KMS-11 (cell line): ENCODE data around the gene CFAP92.

Source experiments
- H2AFZ ChIP-seq: fragments of 200-600 bp; sonication (generic); 2 replicates; pipeline ENCODE4 v1.6.1; 2016; ENCODE audit warnings: antibody characterized with exemption, mixed run types, low read depth
- H3K27ac ChIP-seq: fragments of 200-600 bp; sonication (generic); 2 replicates; pipeline ENCODE4 v1.6.1; 2016; ENCODE audit warnings: mild to moderate bottlenecking, mixed run types
- H3K27me3 ChIP-seq: fragments of 200-600 bp; sonication (generic); 2 replicates; pipeline ENCODE4 v1.6.1; 2017; ENCODE audit warnings: mild to moderate bottlenecking, low read depth, mixed run types, moderate library complexity; ENCODE audit not compliant: insufficient read depth
- H3K36me3 ChIP-seq: fragments of 200-600 bp; sonication (generic); 2 replicates; pipeline ENCODE4 v1.6.1; 2017; ENCODE audit warnings: mild to moderate bottlenecking, mixed run types; ENCODE audit not compliant: insufficient read depth
- H3K4me1 ChIP-seq: fragments of 200-600 bp; sonication (generic); 2 replicates; pipeline ENCODE4 v1.6.1; 2016; ENCODE audit warnings: mild to moderate bottlenecking, low read depth, mixed run types; ENCODE audit not compliant: poor library complexity, severe bottlenecking
- H3K4me2 ChIP-seq: fragments of 200-600 bp; sonication (generic); 2 replicates; pipeline ENCODE4 v1.7.0; 2016; ENCODE audit warnings: mild to moderate bottlenecking, mixed run types
- H3K4me3 ChIP-seq: fragments of 200-600 bp; sonication (generic); IDR thresholded peaks from 2 replicates; pipeline ENCODE4 v1.6.1; 2017; ENCODE audit warnings: low read depth, low read length, mixed read lengths; ENCODE audit not compliant: insufficient read depth
- H3K79me2 ChIP-seq: fragments of 200-600 bp; sonication (generic); 2 replicates; pipeline ENCODE4 v1.6.1; 2016; ENCODE audit warnings: low read depth, mixed run types; ENCODE audit not compliant: insufficient read depth
- H3K9ac ChIP-seq: fragments of 200-600 bp; sonication (generic); 2 replicates; pipeline ENCODE4 v1.6.1; 2016; ENCODE audit warnings: mild to moderate bottlenecking, mixed run types
- H4K20me1 ChIP-seq: fragments of 200-600 bp; sonication (generic); 2 replicates; pipeline ENCODE4 v1.6.1; 2016; ENCODE audit warnings: mild to moderate bottlenecking, mixed run types; ENCODE audit not compliant: insufficient read depth
- TF ChIP-seq, protein P1 (sequence below): fragments of 200-600 bp; sonication (generic); conservative IDR thresholded peaks from 2 replicates; pipeline ENCODE4 v1.6.1; 2017; ENCODE audit warnings: low read depth, mild to moderate bottlenecking, antibody characterized with exemption, low read length, moderate library complexity, mixed read lengths

Gene CFAP92, protein sequence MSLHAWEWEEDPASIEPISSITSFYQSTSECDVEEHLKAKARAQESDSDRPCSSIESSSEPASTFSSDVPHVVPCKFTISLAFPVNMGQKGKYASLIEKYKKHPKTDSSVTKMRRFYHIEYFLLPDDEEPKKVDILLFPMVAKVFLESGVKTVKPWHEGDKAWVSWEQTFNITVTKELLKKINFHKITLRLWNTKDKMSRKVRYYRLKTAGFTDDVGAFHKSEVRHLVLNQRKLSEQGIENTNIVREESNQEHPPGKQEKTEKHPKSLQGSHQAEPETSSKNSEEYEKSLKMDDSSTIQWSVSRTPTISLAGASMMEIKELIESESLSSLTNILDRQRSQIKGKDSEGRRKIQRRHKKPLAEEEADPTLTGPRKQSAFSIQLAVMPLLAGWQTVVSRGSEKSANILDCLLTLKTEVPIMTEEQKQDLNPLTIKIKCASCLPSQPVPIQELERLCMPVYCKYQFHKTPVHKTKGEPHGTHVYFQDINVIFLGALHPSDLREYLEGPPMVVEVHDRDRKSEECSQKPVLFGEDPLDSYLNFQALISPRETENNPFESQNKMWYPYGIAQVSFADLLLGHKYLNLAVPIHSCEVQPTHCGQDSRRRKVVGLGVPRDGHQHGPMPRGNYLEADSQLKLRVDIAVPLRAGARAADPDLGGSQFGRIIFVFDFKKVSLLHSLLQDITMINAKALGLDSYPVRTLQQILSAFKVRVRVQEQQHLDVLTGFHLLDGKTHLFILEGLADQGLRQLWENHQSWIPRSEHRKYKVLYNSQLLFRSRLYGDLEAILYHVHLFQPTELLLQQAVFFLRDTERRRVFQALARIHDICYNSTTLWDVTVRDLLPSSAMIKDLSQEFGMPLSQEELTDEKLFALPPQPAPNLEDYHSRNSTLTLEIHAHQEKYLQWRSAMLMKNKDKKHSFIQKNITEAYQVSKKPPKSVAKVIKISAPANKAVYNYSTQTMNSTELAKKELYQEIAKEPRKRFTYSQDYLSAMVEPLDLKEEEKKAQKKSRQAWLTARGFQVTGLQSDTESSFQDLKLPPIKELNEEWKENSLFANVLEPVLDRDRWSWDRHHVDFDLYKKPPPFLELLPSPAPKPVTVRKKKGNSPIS

DNA sequence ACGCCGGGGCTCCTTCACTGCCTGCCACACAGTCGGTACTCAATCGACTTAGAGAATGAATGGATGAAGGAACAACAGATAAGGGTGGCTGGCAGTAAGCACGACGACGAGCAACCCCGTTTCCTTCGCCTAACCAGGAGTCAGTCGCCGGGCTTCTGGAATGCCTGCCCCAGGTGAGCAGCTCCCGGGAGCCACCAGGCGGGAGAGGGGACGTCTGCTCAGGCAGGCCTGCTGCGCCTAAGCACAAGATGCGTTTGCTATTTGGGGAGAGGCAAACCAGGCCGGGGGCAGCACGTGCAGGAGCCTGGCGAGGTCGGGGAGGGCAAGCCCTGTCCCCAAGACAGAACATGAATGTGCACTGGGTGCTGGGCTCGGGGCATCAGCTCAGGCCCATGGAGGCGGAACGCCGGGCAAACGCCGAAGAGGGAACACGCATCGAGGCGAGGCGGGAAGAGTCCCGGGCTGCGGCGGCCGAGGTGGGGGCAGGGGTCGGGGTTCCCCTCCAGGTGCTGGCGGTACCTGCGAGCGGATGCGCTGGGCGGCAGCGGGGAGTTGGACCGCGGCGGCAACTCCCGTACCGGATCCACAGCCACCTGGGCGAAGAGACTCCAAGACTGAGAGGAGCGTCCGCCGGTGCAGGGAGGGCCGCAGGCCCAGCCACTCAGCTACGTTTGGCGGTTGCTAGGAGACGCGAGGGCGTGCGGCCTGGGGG, at the start of gene CFAP92:
Gene CFAP92, minus strand, starts transcription at position 616 of the 712 bp plus-strand sequence. CDS start 772 bp downstream, outside the sequence.
- no peak within 1 kb of the TSS for H3K9ac ChIP-seq
- no peaks in the 10 kb centered on the region for H3K36me3 ChIP-seq
- H3K27me3 ChIP-seq: no peaks in the 10 kb centered on the region
- H3K27ac ChIP-seq: no peak within 1 kb of the TSS
- no peaks in the 10 kb centered on the region for H3K79me2 ChIP-seq
- peak within 1 kb of the TSS; percentile 69 for H3K4me2 ChIP-seq
- H4K20me1 ChIP-seq: no peaks in the 10 kb centered on the region
- H3K4me3 ChIP-seq: peak within 1 kb of the TSS; percentile 64
- TF ChIP-seq, protein P1, sequence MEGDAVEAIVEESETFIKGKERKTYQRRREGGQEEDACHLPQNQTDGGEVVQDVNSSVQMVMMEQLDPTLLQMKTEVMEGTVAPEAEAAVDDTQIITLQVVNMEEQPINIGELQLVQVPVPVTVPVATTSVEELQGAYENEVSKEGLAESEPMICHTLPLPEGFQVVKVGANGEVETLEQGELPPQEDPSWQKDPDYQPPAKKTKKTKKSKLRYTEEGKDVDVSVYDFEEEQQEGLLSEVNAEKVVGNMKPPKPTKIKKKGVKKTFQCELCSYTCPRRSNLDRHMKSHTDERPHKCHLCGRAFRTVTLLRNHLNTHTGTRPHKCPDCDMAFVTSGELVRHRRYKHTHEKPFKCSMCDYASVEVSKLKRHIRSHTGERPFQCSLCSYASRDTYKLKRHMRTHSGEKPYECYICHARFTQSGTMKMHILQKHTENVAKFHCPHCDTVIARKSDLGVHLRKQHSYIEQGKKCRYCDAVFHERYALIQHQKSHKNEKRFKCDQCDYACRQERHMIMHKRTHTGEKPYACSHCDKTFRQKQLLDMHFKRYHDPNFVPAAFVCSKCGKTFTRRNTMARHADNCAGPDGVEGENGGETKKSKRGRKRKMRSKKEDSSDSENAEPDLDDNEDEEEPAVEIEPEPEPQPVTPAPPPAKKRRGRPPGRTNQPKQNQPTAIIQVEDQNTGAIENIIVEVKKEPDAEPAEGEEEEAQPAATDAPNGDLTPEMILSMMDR: no peak
- H2AFZ ChIP-seq: peak within 1 kb of the TSS; percentile 77
- H3K4me1 ChIP-seq: peaks cover 15% of the 10 kb centered on the region

DNA sequence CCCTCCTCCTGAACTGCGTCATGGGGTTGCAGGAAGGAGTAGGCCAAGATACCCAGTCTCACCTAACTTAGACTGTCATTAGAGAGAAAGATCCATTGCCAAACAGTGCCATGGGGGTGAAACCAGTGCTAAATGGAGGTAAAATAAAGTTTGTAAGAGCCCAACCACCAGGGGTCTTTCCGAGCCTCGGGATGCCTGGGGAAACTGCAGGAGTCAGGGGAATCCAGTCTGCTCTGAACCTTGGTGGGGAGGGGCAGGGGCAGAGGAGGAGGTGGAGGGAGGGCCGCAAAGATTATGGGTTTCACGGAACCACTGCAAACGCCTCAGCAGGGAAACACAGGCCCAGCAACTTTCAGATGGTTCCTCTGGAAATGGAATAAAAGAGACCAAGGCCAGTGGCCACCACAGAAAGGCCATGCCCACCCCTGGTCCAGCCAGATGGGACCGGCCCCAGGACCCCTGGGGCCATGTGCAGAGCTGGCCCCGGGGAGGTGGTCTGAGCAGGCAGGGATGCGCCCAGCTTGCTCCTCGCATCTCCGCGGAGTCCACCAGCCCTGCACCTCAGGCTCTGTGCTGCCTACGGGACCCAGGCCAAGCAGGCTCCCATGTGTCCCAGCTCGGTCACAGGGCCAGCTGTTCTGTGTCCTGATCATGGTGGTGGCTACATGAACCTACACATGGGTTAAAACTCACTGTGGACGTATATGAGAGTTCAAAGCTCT, 46.9 kb upstream of the CFAP92 start:
- Histone ChIP-seq H3K9ac (no peak overlapping the region), H2AFZ (no peak overlapping the region), H3K4me1 (no peaks in the 10 kb centered on the region), H3K79me2 (no peaks in the 10 kb centered on the region), H3K27ac (no peak overlapping the region), H3K4me2 (no peak overlapping the region), H4K20me1 (no peaks in the 10 kb centered on the region), H3K27me3 (no peaks in the 10 kb centered on the region; the same call in 1 of the 2 replicates), H3K4me3 (no peak overlapping the region), H3K36me3 (no peaks in the 10 kb centered on the region)
- TF ChIP-seq, protein P1: no peak

DNA sequence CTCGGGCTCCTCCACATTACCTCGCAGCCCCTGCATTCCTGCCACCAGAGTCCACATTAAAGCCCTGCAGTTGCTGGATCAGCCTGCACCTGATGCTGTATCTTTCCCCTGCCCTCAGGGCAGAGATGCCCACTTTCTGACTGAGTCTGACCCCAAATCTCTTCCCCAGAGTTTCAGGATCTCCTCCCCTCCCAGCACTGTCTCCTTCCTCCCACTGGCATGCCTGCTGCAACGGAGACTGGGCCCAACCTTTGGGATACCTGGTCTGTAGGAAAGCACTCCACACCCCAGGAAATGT, 46.1 kb upstream of the CFAP92 start:
- H3K27me3 ChIP-seq: no peaks in the 10 kb centered on the region; the same call in 1 of the 2 replicates
- no peaks in the 10 kb centered on the region for H3K36me3 ChIP-seq
- H3K4me3 ChIP-seq: no peak overlapping the region
- H2AFZ ChIP-seq: no peak overlapping the region
- TF ChIP-seq, protein P1: no peak
- no peaks in the 10 kb centered on the region for H4K20me1 ChIP-seq
- no peak overlapping the region for H3K9ac ChIP-seq
- H3K79me2 ChIP-seq: no peaks in the 10 kb centered on the region
- H3K4me2 ChIP-seq: no peak overlapping the region
- H3K4me1 ChIP-seq: no peaks in the 10 kb centered on the region
- H3K27ac ChIP-seq: no peak overlapping the region
